AML-193 (cell line): Measurements from ENCODE around the gene TWF2.

Experiments
- DNase-seq, 2 experiments: peaks; one replicate each; lab custom pipeline; 2025; lab: John Stamatoyannopoulos, UW

TWF2 gene

DNA sequence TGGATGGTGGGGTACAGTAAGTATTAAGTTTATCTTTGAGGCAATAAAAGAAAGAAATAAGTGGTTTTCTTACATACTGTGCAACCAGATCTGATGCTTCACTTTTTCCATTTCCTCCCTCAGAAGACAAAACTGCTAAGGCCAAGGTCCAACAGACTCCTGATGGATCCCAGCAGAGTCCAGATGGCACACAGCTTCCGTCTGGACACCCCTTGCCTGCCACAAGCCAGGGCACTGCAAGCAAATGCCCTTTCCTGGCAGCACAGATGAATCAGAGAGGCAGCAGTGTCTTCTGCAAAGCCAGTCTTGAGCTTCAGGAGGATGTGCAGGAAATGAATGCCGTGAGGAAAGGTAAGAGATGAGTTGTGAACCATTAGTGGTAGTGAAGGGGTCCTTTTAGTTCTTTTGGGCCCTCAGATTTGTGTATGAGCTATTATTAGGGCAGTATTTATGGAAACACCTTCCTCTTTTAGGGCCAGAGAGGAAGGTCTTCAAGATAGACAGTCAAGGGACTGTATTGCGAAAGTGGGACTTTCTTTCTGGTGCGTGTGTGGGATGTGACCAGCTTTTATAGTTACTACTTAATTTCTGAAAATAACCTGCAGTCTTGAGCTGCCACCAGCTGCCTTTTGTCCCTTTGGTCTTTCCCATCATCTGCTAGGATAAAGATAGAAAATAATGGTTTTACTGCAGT, 36.4 kb downstream of the TWF2 start:
- DNase-seq = peak; percentile 89 to 92

GRCh38 chr3:52200981-52201679, 37.8 kb downstream of the TWF2 start:
- peak; percentile 61 to 68 for DNase-seq

- peak in 1 of 2 experiments; percentile 21 for DNase-seq
These were observed 40.0 kb downstream of the TWF2 start for GRCh38 chr3:52198643-52199608.

DNA sequence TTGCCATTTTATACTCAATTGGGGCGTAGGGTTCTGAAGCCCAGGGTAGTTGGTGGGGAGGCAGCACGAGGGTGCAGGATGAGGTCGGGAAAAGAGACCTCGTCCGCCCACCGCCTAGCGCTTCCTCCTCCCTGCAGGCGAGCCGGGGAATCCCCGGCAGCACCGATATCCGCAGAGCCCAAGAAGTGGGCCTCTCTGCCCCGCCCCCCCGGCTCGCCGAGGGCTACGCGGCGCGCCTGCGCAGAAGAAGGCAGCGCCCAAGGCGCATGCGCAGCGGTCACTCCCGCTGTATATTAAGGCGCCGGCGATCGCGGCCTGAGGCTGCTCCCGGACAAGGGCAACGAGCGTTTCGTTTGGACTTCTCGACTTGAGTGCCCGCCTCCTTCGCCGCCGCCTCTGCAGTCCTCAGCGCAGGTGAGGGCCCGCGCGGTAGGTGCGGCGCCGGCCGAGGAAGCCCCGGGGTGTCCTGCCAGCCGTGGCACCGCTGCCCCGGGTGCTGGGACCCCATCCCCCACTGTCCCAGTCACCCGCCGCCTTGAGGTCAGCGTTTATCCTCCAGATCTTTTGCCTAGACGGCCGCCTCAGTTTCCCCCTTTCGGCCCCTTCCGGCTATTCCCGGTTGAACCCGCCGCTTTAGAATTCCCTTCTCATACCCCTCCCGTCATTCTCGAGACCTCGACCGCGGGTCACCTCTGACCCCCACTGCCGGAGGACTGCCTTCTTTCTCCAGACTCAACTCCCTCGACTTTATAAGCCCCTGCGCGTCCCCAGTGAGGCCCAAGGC, 40.9 kb downstream of the TWF2 start, which contains the start of gene ALAS1:
Gene ALAS1, plus strand, starts transcription at position 319 of the 784 bp plus-strand sequence. CDS start 1,082 bp downstream, outside the sequence.
- DNase-seq = peak; percentile 89 to 92

GRCh38 chr3:52197499-52197841, 41.5 kb downstream of the TWF2 start:
- DNase-seq = no peak

- no peak for DNase-seq
These were observed 42.0 kb downstream of the TWF2 start for GRCh38 chr3:52196977-52197376.

GRCh38 chr3:52195823-52196331, 43.1 kb downstream of the TWF2 start:
- DNase-seq = peak; percentile 90 to 91

GRCh38 chr3:52195291-52195597, 43.7 kb downstream of the TWF2 start:
- no peak for DNase-seq

DNA sequence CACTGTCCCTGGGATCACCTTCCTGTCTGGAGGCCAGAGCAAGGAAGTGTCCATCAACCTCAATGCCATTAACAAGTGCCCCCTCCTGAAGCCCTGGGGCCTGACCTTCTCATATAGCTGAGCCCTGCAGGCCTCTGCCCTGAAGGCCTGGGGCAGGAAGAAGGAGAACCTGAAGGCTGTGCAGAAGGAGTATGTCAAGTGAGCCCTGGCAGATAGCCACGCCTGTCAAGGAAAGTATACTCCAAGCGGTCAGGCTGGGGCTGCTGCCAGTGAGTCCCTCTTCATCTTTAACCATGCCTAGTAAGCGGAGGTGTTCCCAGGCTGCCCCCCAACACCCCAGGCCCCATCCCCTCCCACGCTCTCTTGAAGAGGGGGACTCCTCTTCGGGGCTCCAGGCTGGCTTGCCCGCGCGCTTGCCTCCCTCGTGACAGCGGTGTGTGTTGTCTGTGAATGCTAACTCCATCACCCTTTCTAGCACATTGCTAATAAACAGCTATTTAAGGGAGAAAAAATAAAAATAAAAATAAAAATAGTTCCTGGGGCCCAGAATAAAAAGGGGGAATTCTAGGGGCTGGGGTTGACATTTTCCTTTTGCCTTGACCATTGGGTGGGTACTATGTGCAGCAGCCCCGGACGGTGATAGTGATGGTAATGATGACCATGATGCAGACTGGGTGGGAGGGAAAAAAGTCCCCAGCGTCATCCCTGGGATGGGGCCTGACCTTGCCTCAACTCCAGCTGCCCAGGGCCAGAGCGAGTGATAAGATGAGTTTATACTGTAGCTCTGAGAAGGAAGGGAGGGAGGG, 44.3 kb downstream of the TWF2 start:
- no peak for DNase-seq

GRCh38 chr3:52193065-52193464, 45.9 kb downstream of the TWF2 start:
- DNase-seq = no peak

- no peak for DNase-seq
These were observed 47.3 kb downstream of the TWF2 start for GRCh38 chr3:52191663-52192062.

DNA sequence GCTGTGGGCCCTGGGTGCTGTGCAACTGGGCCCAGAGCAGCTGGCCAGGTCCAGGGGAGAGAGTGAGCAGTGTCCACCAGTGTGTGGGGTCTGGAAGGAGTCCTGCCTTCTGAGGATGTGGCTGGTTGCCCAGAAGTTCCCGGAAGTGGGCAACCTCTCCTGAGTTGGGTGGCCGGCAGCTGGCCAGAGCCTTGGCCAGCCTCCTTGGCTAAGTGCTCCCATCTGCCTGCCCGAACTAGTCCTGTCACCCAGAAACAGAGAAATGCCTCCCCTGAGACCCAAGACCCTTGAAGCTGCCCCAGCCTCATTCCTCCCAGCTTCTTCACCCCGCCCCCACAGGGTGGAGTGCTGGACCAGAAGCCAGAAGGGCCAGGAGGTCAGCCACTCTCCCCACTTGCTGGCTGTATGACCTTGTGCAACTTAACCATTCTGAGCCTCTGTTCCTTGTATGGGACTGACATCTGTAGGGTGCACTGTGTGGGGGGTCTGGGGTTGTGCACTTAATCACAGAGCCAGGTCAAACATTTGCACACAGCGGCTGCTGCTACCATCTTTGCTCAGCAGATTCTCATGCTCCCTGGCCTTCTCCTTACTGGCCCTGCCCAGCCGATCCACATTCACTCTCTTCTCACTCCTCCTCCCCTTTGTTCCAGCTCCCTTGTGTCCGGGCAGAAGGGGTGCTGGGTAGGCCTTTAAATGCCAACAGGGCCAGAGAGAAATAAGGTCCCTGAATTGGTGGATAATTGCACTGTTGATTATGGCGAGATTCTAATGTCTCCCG, 48.5 kb downstream of the TWF2 start:
- no peak for DNase-seq

GRCh38 chr3:52188556-52188955, 50.4 kb downstream of the TWF2 start:
- peak in 1 of 2 experiments; percentile 8 for DNase-seq

DNA sequence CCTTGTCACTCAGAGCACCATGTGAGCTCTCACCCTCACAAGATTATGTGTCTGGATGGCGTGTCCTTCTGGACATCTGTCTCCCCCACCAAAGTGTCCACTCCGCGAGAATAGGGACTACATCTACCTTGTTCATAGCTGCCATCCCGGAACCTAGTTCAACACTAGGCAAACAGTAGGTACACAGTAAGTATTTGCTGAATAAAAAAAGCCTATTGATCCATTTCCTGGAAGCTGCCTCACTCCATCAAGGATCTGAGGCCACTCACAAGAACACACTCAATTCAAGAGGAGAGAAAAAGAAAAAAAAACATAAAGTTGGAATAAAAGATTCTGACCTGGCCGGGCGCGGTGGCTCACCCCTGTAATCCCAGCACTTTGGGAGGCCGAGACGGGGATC, 52.2 kb downstream of the TWF2 start:
- no peak for DNase-seq

DNA sequence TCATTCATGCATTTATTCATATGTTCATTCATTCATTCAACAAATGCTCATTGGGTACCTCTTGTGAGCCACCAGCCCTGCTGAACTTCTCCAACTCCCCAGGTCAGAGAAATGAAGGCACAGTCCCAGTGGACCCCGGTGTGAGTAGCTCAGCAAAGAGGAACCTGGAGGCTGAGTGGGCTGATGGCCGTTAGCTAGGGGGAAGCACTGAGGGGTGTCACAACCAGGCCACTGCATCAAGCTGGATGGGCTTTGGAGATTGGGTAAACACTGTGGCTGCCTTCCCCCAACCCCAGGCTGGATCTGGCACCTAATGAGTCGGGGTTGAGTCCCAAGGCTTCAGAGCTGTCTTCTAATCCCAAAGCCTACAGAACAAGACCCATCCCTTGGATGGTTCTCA, 53.1 kb downstream of the TWF2 start:
- peak; percentile 78 to 80 for DNase-seq

- no peak for DNase-seq
These were observed 53.6 kb downstream of the TWF2 start for GRCh38 chr3:52185311-52185710.

- DNase-seq = no peak
These were observed 54.3 kb downstream of the TWF2 start for GRCh38 chr3:52184690-52185089.

DNA sequence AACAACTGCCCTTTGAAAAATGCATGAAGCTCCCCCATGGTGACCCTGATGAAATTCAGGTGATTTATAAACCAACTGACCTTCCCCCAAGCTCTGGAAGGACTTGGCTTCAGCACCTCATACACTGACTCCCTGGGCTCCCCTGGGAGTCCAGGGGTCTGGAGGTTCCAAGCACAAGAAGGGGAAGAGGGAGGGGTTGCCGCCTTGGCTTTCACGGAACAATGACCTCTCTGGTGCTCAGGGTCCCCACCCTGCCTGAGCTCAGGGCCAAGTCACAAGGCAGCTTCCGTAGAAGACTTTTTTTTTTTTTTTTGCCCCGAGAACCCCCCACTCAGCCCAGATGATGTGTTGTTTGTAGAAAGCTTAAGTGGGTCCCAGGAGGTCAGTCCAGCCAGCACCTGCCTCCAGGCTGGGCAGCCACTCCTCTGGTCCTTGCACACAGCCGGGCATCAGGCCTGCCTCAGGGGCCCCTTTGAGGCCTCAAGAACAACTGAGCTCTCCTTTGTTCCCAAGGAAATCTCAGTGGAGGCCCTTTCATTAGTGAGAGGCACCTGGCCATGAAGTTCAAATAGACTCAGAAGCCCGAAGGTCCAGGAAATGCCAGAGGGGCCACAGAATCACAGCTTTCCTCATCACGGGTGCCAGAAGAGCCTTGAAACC, 55.0 kb downstream of the TWF2 start:
- DNase-seq = no peak

GRCh38 chr3:52182691-52183090, 56.3 kb downstream of the TWF2 start:
- no peak for DNase-seq
